HCEC 1CT (cell line): ENCODE data around the gene SRPK2.
"Not testable (repeated sequence)": the region's sequence is repeated elsewhere in the genome, so short reads cannot be mapped to it uniquely, and the experiment has no call there.

Experiments used
- DNase-seq: peaks from one replicate; pipeline ENCODE4 v3.0.0-alpha.2; 2017

Gene SRPK2

DNA sequence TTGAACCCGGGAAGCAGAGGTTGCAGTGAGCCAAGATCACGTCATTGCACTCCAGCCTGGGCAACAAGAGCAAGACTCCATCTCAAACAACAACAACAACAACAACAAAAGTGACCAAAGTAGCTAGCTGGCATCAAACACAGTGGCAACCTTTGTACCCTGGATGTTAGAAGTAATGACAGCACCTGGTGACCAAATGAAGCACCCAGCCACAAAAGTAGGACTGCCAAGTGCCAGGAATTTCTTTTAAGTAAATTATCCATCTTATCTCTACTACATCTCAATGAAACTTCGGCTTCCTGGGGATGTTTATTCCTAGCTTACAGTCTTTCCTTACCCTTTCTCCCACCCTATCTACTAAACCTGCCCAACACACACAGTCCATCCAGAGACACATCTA is 18.8 kb downstream of the SRPK2 start:
- DNase-seq, result no peak

GRCh38 chr7:105367458-105367857 is 21.3 kb downstream of the SRPK2 start:
- DNase-seq, result no peak

DNA sequence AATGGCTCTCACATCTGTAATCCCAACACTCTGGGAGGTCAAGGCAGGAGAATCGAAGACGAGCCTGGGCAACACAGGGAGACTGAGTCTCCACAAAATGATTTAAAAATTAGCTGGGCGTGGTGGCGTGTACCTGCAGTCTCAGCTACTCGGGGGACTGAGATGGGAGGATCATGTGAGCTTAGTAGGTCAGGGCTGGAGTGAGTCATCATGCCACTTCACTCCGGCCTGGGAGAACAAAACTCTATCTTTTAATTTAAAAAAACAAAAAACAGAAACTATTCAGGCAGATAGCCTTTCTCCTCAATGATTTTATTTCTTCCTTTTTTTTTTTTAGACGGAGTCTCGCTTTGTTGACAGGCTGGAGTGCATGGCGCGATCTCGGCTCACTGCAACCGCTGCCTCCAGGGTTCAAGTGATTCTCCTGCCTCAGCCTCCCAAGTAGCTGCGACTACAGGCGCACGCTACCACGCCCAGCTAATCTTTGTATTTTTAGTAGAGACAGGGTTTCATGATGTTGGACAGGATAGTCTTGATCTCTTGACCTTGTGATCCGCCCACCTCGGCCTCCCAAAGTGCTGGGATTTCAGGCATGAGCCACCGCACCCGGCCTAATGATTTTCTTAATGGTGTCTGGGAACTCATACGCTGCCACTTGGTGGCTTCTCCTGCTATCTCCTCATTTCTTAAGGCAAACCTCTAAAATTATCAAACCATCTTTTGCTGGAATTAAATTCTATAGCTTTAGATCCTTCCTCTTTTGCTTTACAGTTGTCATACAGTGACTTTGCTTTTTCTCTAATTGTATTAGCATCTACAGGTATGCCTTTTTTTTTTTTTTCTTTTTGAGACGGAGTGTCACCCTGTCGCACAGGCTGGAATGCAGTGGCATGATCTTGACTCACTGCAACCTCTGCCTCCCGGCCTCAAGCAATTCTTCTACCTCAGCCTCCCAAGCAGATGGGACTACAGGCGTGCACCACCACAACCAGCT is 22.9 kb downstream of the SRPK2 start:
- DNase-seq, result no peak

- DNase-seq, result no peak
Observed at GRCh38 chr7:105364684-105365083, 24.0 kb downstream of the SRPK2 start.

- DNase-seq, result not testable (repeated sequence)
Observed at GRCh38 chr7:105363657-105364056, 25.1 kb downstream of the SRPK2 start.

DNA sequence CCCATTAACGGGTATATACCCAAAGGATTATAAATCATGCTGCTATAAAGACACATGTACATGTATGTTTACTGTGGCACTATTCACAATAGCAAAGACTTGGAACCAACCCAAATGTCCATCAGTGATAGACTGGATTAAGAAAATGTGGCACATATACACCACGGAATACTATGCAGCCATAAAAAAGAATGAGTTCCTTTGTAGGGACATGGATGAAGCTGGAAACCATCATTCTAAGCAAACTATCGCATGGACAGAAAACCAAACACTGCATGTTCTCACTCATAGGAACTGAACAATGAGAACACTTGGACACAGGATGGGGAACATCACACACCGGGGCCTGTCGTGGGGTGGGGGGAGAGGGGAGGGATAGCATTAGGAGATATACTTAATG is 26.0 kb downstream of the SRPK2 start:
- DNase-seq, result not testable (repeated sequence)

GRCh38 chr7:105361995-105362394 is 26.7 kb downstream of the SRPK2 start:
- not testable (repeated sequence) for DNase-seq

DNA sequence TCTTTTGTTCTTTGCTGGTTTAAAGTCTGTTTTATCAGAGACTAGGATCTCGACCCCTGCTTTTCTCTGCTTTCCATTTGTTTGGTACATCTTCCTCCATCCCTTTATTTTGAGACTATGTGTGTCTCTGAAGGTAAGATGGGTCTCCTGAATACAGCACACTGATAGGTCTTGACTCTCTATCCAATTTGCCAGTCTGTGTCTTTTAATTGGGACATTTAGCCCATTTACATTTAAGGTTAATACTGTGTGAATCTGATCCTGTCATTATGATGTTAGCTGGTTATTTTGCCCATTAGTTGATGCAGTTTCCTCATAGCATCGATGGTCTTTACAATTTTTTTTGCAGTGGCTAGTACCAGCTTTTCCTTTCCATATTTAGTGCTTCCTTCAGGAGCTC is 28.6 kb downstream of the SRPK2 start:
- not testable (repeated sequence) for DNase-seq

DNA sequence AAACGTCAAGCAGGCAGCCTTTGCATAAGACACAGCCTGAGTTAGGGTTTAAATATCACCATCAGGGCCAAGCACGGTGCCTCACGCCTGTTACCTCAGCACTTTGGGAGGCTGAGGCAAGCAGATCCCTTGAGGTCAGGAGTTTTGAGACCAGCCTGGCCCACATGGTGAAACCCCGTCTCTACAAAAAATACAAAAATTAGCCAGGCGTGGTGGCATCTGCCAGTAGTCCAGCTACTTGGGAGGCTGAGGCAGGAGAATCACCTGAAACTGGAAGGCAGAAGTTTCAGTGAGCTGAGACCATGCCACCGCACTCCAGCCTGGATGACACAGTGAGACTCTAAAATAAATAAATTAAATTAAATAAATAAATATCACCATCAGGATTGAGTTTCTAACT is 33.0 kb downstream of the SRPK2 start:
- no peak for DNase-seq

- no peak for DNase-seq
Observed at GRCh38 chr7:105354383-105354782, 34.3 kb downstream of the SRPK2 start.

- no peak for DNase-seq
Observed at GRCh38 chr7:105353752-105354328, 34.9 kb downstream of the SRPK2 start.

- no peak for DNase-seq
Observed at GRCh38 chr7:105352901-105353668, 35.6 kb downstream of the SRPK2 start.

DNA sequence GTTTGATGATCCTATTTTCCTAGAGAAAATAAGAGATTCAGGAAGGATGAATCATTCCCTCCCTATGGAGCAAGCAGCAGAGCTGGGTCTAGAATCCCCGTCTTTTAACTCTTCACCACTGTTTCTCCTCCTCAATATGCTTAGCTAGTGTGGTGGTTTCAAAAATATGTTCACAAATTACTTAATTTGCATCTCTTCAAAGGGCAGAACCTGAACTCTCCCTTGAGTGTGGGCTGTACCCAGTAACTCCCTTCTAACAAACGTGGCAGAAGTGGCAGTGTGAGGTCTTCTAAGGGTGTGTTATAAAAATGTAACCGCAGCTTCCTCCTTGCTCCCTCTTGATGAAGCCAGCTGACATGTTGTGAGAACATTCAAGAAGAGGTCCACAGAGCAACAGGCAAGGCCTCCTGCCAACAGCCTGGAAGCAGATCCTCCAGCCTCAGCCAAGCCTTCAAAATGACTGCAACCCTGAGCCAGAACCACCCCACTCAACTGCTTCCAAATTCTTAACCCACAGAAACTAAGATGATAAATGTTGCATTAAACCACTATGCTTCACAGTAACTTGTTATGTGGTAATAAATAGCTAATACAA is 36.6 kb downstream of the SRPK2 start:
- peak; percentile 80 for DNase-seq

DNA sequence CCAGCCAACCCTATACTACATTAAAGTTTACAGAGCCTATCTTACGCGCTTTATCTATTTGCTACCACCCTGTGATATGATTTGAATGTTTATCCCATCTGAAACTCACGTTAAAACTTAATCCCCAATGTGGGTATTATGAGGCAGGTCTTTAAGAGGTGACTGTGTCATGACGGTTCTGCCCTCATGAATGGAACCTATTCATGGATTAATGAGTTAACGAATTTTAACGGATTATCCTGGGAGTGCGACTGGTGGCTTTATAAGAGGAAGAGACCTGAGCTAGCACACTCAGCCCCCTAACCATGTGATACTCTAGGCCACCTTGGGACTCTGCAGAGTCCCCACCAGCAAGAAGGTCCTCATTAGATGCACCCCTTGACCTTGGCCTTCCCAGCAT is 37.8 kb downstream of the SRPK2 start:
- no peak for DNase-seq

DNA sequence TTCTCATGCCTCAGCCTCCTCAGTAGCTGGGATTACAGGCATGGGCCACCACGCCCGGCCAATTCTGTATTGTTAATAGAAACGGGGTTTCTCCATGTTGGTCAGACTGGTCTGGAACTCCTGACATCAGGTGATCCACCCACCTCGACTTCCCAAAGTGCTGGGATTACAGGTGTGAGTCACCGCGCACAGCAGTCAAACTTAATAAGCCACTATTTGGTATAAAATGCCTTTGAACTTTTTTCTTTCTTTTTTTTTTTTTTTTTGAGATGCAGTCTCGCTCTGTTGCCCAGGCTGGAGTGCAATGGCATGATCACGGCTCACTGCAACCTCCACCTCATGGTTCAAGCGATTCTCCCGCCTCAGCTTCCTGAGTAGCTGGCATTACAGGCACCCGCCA is 40.5 kb downstream of the SRPK2 start:
- not testable (repeated sequence) for DNase-seq

GRCh38 chr7:105346593-105347322 is 42.0 kb downstream of the SRPK2 start:
- DNase-seq, result no peak

DNA sequence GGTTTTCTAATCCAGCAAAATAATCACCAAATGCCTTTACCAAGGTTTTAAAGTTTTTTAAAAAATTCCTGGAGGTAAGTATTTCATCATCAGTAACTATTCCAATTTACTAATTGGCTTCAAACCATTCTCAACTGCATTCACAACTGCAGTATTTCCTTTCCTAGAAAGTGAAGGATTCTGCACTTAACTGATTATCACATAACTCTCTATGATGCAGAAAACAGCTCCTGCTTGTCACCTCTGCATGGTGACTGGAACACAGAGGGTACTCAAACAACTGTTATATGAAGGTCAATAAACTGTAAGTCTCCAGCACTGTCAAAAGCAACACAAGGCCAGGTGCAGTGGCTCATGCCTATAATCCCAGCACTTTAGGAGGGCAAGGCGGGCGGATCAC is 42.6 kb downstream of the SRPK2 start:
- DNase-seq, result no peak

- no peak for DNase-seq
Observed at GRCh38 chr7:105345725-105346124, 43.0 kb downstream of the SRPK2 start.

- no peak for DNase-seq
Observed at GRCh38 chr7:105345003-105345402, 43.7 kb downstream of the SRPK2 start.

- DNase-seq, result no peak
Observed at GRCh38 chr7:105339404-105340323, 49.1 kb downstream of the SRPK2 start.

- no peak for DNase-seq
Observed at GRCh38 chr7:105337529-105337928, 51.2 kb downstream of the SRPK2 start.
